ENCODE measurements around the gene CDH23.

CDH23 gene

GRCh38 chr10:71473671-71474599 is 77.2 kb downstream of the CDH23 start:
- TF ChIP-seq ZFX (IDR thresholded peaks at IDR 0.05; ENCODE audit: borderline replicate concordance) (no peak), CTCF (IDR thresholded peaks at IDR 0.05) (no peak)
- no peak overlapping the region for H3K27ac ChIP-seq

GRCh38 chr10:71474702-71475242 is 78.1 kb downstream of the CDH23 start:
- no peak overlapping the region for H3K27ac ChIP-seq

GRCh38 chr10:71475243-71475871 is 78.6 kb downstream of the CDH23 start:
- TF ChIP-seq CTCF (IDR thresholded peaks at IDR 0.05) (no peak), ZFX (IDR thresholded peaks at IDR 0.05; ENCODE audit: borderline replicate concordance) (no peak)
- H3K27ac ChIP-seq: no peak overlapping the region

More at GRCh38 chr10:71474702-71475242, 78.1 kb downstream of the CDH23 start:
- no peak for TF ChIP-seq ZFX (IDR thresholded peaks at IDR 0.05; ENCODE audit: borderline replicate concordance)
- TF ChIP-seq CTCF (IDR thresholded peaks at IDR 0.05): no peak

- H3K27ac ChIP-seq: no peak overlapping the region
These were observed 79.7 kb downstream of the CDH23 start for GRCh38 chr10:71476228-71477011.

GRCh38 chr10:71478173-71478572 is 81.5 kb downstream of the CDH23 start:
- TF ChIP-seq ZFX (IDR thresholded peaks at IDR 0.05; ENCODE audit: borderline replicate concordance) (no peak), CTCF (IDR thresholded peaks at IDR 0.05) (no peak)
- no peak overlapping the region for H3K27ac ChIP-seq

More at GRCh38 chr10:71476228-71477011, 79.7 kb downstream of the CDH23 start:
- no peak for TF ChIP-seq ZFX (IDR thresholded peaks at IDR 0.05; ENCODE audit: borderline replicate concordance)
- no peak for TF ChIP-seq CTCF (IDR thresholded peaks at IDR 0.05)

GRCh38 chr10:71478813-71479365 is 82.2 kb downstream of the CDH23 start:
- no peak overlapping the region for H3K27ac ChIP-seq
- TF ChIP-seq CTCF (IDR thresholded peaks at IDR 0.05): no peak

All from 22Rv1 (cell line).